HEK293 (cell line): ENCODE measurements around the gene HS3ST5.

Experiments used
- CTCF ChIA-PET: fragments of 350-600 bp; formaldehyde crosslinking; extraction: SDS; loops from one replicate; lab custom pipeline; 2021; ENCODE audit warnings: antibody characterized with exemption; lab: Yijun Ruan, JAX
- POLR2A ChIA-PET: fragments of 300-600 bp; formaldehyde crosslinking; extraction: SDS; loops from one replicate; lab custom pipeline; 2020; ENCODE audit warnings: antibody characterized with exemption, inconsistent platforms; lab: Yijun Ruan, JAX
- H3K27ac ChIP-seq: fragments of 200-500 bp; sonication (Bioruptor generic); 2 replicates; pipeline ENCODE4 v1.5.1; 2014; ENCODE audit warnings: low read depth, low read length, control low read depth, inconsistent platforms; ENCODE audit errors: extremely low read depth
- H3K36me3 ChIP-seq, 2 experiments: fragments of 200-500 bp in 1 of 2; sonication (Bioruptor generic) in 1 of 2; 1 replicate in 1 of 2; 2 replicates in 1 of 2; pipeline ENCODE4 v1.5.1; 2014 to 2017; ENCODE audit warnings: inconsistent platforms in 2 of 2, low read length in 2 of 2; ENCODE audit not compliant: control insufficient read depth in 2 of 2, insufficient read depth in 1 of 2
- H3K4me1 ChIP-seq: fragments of 200-500 bp; sonication (Bioruptor generic); 2 replicates; pipeline ENCODE4 v1.5.1; 2014; ENCODE audit warnings: mild to moderate bottlenecking, low read length, inconsistent platforms; ENCODE audit not compliant: control insufficient read depth, insufficient read depth
- H3K4me3 ChIP-seq: 2 replicates; pipeline ENCODE4 v1.5.1; 2011; ENCODE audit warnings: low read depth, mild to moderate bottlenecking, control low read depth, low read length, moderate library complexity
- H3K9me3 ChIP-seq: fragments of 200-500 bp; sonication (Bioruptor generic); 2 replicates; pipeline ENCODE4 v1.5.1; 2014; ENCODE audit warnings: low read depth, low read length, inconsistent platforms; ENCODE audit not compliant: control insufficient read depth, insufficient read depth
- GFI1B ChIP-seq: fragments of 450-650 bp; formaldehyde crosslinking; IDR thresholded peaks from 2 replicates; pipeline ENCODE4 v1.5.1; 2016; ENCODE audit warnings: missing biosample characterization, missing genetic modification characterization
- HIC1 ChIP-seq: fragments of 450-650 bp; formaldehyde crosslinking; IDR thresholded peaks from 2 replicates; pipeline ENCODE4 v1.5.1; 2016; ENCODE audit warnings: missing biosample characterization, missing genetic modification characterization
- HOXA7 ChIP-seq: sonication (generic); formaldehyde crosslinking; IDR thresholded peaks from 2 replicates; pipeline ENCODE4 v1.8.1; 2022; ENCODE audit warnings: missing genetic modification reagents, borderline replicate concordance
- MYNN ChIP-seq: fragments of 450-650 bp; formaldehyde crosslinking; IDR thresholded peaks from 2 replicates; pipeline ENCODE4 v1.5.1; 2016; ENCODE audit warnings: missing biosample characterization, missing genetic modification characterization, borderline replicate concordance
- PRDM6 ChIP-seq: fragments of 450-650 bp; formaldehyde crosslinking; IDR thresholded peaks from 2 replicates; pipeline ENCODE4 v1.5.1; 2017; ENCODE audit warnings: missing biosample characterization, missing genetic modification characterization
- RBAK ChIP-seq: fragments of 450-650 bp; formaldehyde crosslinking; IDR thresholded peaks from 2 replicates; pipeline ENCODE4 v1.5.1; 2016; ENCODE audit warnings: missing biosample characterization, missing genetic modification characterization
- SALL2 ChIP-seq: fragments of 450-650 bp; formaldehyde crosslinking; IDR thresholded peaks from 2 replicates; pipeline ENCODE4 v1.5.0; 2017; ENCODE audit warnings: missing biosample characterization, mild to moderate bottlenecking, missing genetic modification characterization, borderline replicate concordance
- SCRT1 ChIP-seq: fragments of 450-650 bp; formaldehyde crosslinking; IDR thresholded peaks from 2 replicates; pipeline ENCODE4 v1.5.1; 2016; ENCODE audit warnings: missing biosample characterization, missing genetic modification characterization, borderline replicate concordance
- SP7 ChIP-seq: fragments of 450-650 bp; formaldehyde crosslinking; IDR thresholded peaks from 2 replicates; pipeline ENCODE4 v1.5.1; 2016; ENCODE audit warnings: missing biosample characterization, missing genetic modification characterization
- ZFHX2 ChIP-seq: fragments of 450-650 bp; formaldehyde crosslinking; conservative IDR thresholded peaks from 2 replicates; pipeline ENCODE4 v1.5.1; 2016; ENCODE audit warnings: missing biosample characterization, missing genetic modification characterization
- ZFP37 ChIP-seq: fragments of 450-650 bp; formaldehyde crosslinking; IDR thresholded peaks from 2 replicates; pipeline ENCODE4 v1.5.1; 2016; ENCODE audit warnings: missing biosample characterization, missing genetic modification characterization
- ZNF133 ChIP-seq: fragments of 450-650 bp; formaldehyde crosslinking; IDR thresholded peaks from 2 replicates; pipeline ENCODE4 v1.5.1; 2016; ENCODE audit warnings: missing biosample characterization, missing genetic modification characterization
- ZNF214 ChIP-seq: fragments of 450-650 bp; formaldehyde crosslinking; IDR thresholded peaks from 2 replicates; pipeline ENCODE4 v1.5.1; 2017; ENCODE audit warnings: missing biosample characterization, mild to moderate bottlenecking, missing genetic modification characterization, borderline replicate concordance
- ZNF266 ChIP-seq: fragments of 450-650 bp; formaldehyde crosslinking; IDR thresholded peaks from 2 replicates; pipeline ENCODE4 v1.5.1; 2016; ENCODE audit warnings: missing biosample characterization, missing genetic modification characterization, low read depth
- ZNF423 ChIP-seq: fragments of 450-650 bp; formaldehyde crosslinking; IDR thresholded peaks from 2 replicates; pipeline ENCODE4 v1.5.1; 2016; ENCODE audit warnings: missing biosample characterization, missing genetic modification characterization
- ZNF449 ChIP-seq: fragments of 450-650 bp; formaldehyde crosslinking; IDR thresholded peaks from 2 replicates; pipeline ENCODE4 v1.5.1; 2017; ENCODE audit warnings: missing biosample characterization, mild to moderate bottlenecking, missing genetic modification characterization, moderate library complexity
- ZNF48 ChIP-seq: fragments of 450-650 bp; formaldehyde crosslinking; IDR thresholded peaks from 2 replicates; pipeline ENCODE4 v1.5.1; 2016; ENCODE audit warnings: missing biosample characterization, missing genetic modification characterization
- ZNF510 ChIP-seq: fragments of 450-650 bp; formaldehyde crosslinking; IDR thresholded peaks from 2 replicates; pipeline ENCODE4 v1.5.1; 2018; ENCODE audit warnings: mild to moderate bottlenecking, missing genetic modification characterization, missing biosample characterization; ENCODE audit not compliant: insufficient replicate concordance
- ZNF513 ChIP-seq: fragments of 450-650 bp; IDR thresholded peaks from 2 replicates; pipeline ENCODE4 v1.5.1; 2018; ENCODE audit warnings: missing biosample characterization, missing genetic modification characterization
- ZNF521 ChIP-seq: fragments of 450-650 bp; formaldehyde crosslinking; IDR thresholded peaks from 2 replicates; pipeline ENCODE4 v1.5.1; 2017; ENCODE audit warnings: missing biosample characterization, mild to moderate bottlenecking, missing genetic modification characterization
- ZNF645 ChIP-seq: fragments of 450-650 bp; formaldehyde crosslinking; IDR thresholded peaks from 2 replicates; pipeline ENCODE4; 2016; ENCODE audit warnings: missing biosample characterization, missing genetic modification characterization

HS3ST5 gene

GRCh38 chr6:114281496-114281895 is 61.3 kb downstream of the HS3ST5 start (continued):
- no peak for TF ChIP-seq MYNN (tag by site-specific recombination)
- TF ChIP-seq SALL2, result no peak
- no peak for TF ChIP-seq SCRT1 (tag by site-specific recombination)
- no peak for TF ChIP-seq HOXA7 (CRISPR knock-in tag)
- TF ChIP-seq ZNF521 (tag by site-specific recombination), result no peak
- no peak for TF ChIP-seq RBAK (tag by site-specific recombination)
- TF ChIP-seq ZNF266 (tag by site-specific recombination), result no peak
- TF ChIP-seq ZNF513 (tag by site-specific recombination), result no peak
- no peak for TF ChIP-seq ZNF645 (tag by site-specific recombination)
- no peak for TF ChIP-seq ZNF48 (tag by site-specific recombination)

GRCh38 chr6:114280239-114280982 is 62.4 kb downstream of the HS3ST5 start:
- Histone ChIP-seq H3K36me3 (no peaks in the 10 kb centered on the region), H3K4me3 (no peak overlapping the region), H3K4me1 (no peaks in the 10 kb centered on the region), H3K9me3 (no peaks in the 10 kb centered on the region), H3K27ac (no peak overlapping the region)
- ChIA-PET POLR2A (no interaction called here), CTCF (interaction anchor here (0.6 to 1.0 kb wide), 3 partner anchors 25 to 249 kb away, joined by 3 read pairs; no protein-coding TSS in a partner anchor)
- TF ChIP-seq ZNF510 (tag by site-specific recombination) (no peak), HIC1 (no peak), ZNF513 (tag by site-specific recombination) (no peak)

- Histone ChIP-seq H3K4me3 (no peak overlapping the region), H3K36me3 (no peaks in the 10 kb centered on the region), H3K4me1 (no peaks in the 10 kb centered on the region), H3K27ac (no peak overlapping the region), H3K9me3 (no peaks in the 10 kb centered on the region)
- POLR2A ChIA-PET, result no interaction called here
- CTCF ChIA-PET, result interaction anchor here (0.6 to 0.7 kb wide), 2 partner anchors 66 to 95 kb away, joined by 4 read pairs; partner anchors contain the start of gene HS3ST5
- TF ChIP-seq PRDM6 (tag by site-specific recombination) (no peak), ZNF423 (tag by site-specific recombination) (no peak), ZFP37 (no peak), SP7 (tag by site-specific recombination) (no peak), ZNF214 (tag by site-specific recombination) (no peak), ZNF449 (tag by site-specific recombination) (no peak), GFI1B (tag by site-specific recombination) (no peak), ZNF133 (no peak), ZFHX2 (tag by site-specific recombination) (no peak)
Measured at GRCh38 chr6:114277220-114277619, 65.6 kb downstream of the HS3ST5 start.
